NT2/D1 (cell line): ENCODE measurements around the gene DRAXIN.
A peak's percentile ranks its signal among the peaks of the same experiment; 100 is the strongest.

ENCODE experiments used
- DNase-seq: peaks from one replicate; pipeline ENCODE4 v3.0.0-alpha.2; 2011; ENCODE audit warnings: low read depth, low spot score
- H3K27me3 ChIP-seq: 2 replicates; pipeline ENCODE4 v1.6.0; 2011; ENCODE audit warnings: mild to moderate bottlenecking; ENCODE audit not compliant: insufficient read length, insufficient read depth
- H3K36me3 ChIP-seq: 2 replicates; pipeline ENCODE4 v1.6.1; 2011; ENCODE audit warnings: mild to moderate bottlenecking, low read length, mixed read lengths; ENCODE audit not compliant: insufficient read depth, insufficient read length
- H3K4me1 ChIP-seq: 2 replicates; pipeline ENCODE4 v1.5.1; 2011; ENCODE audit not compliant: insufficient read depth, insufficient read length
- H3K4me3 ChIP-seq: 2 replicates; pipeline ENCODE4 v1.5.1; 2011; ENCODE audit warnings: low read depth; ENCODE audit not compliant: insufficient read length
- H3K9ac ChIP-seq: 2 replicates; pipeline ENCODE4 v1.6.0; 2011; ENCODE audit warnings: low read depth; ENCODE audit not compliant: insufficient read length
- H3K9me3 ChIP-seq: 2 replicates; pipeline ENCODE4 v1.5.1; 2011; ENCODE audit warnings: mild to moderate bottlenecking, low read length; ENCODE audit not compliant: insufficient read depth
- SUZ12 ChIP-seq: IDR thresholded peaks from 2 replicates; pipeline ENCODE4 v1.6.1; 2011; ENCODE audit not compliant: insufficient read length, insufficient read depth; ENCODE audit errors: extremely low read depth
- YY1 ChIP-seq: IDR thresholded peaks from 2 replicates; pipeline ENCODE4 v1.6.1; 2011; ENCODE audit not compliant: insufficient read length, insufficient read depth
- ZNF274 ChIP-seq: IDR thresholded peaks from 2 replicates; pipeline ENCODE4 v1.6.1; 2011; ENCODE audit warnings: mild to moderate bottlenecking, low read depth, low read length

The DRAXIN gene

DNA sequence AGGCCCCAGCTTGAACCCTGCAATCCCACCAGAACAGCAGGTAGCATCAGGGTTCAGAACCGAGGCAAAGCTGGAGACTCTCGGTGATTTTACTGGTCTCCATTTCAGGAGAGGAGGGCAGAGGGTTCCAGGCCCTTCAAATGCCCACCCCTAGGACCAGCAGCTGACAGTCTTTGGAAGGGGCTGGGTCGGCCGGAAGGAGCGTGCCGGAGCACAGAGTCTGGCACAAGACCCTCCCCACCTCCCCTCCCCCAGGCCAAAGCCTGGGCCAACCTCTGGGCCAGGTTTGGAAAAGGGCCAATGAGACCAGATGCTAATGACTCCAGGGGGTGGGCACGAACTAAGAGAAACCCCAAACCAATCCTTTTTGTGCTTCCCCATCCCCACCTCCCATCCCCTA lies 44.2 kb upstream of the DRAXIN start:
- Histone ChIP-seq H3K27me3 (peaks cover 9% of the 10 kb centered on the region), H3K9ac (no peak overlapping the region), H3K4me3 (no peak overlapping the region), H3K4me1 (peaks cover 18% of the 10 kb centered on the region), H3K36me3 (no peaks in the 10 kb centered on the region), H3K9me3 (no peaks in the 10 kb centered on the region)
- no peak for DNase-seq
- TF ChIP-seq YY1 (no peak), ZNF274 (no peak), SUZ12 (no peak)

DNA sequence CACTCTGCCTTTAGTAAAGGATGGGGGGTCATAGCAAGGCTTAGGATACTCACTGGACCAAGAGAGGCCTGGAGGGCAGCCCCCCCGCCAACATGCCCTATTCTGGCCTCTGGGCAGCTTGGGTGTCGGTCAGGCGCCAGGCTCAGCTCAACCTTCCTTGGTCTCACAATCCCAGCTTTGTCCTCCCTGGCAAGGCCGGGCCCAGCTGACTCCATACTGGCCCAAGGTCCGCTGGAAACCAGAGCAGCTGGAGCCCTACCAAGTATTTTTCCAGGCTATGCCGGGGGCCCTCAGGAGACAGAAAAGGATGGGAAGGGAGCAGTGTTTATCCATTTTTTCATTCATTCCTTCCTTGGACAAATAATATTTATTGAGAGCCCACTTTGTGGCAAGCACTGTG lies 43.5 kb upstream of the DRAXIN start:
- Histone ChIP-seq H3K4me1 (peaks cover 25% of the 10 kb centered on the region), H3K9ac (no peak overlapping the region), H3K27me3 (peaks cover 14% of the 10 kb centered on the region), H3K36me3 (no peaks in the 10 kb centered on the region), H3K9me3 (no peaks in the 10 kb centered on the region), H3K4me3 (no peak overlapping the region)
- no peak for DNase-seq
- no peak for TF ChIP-seq ZNF274
- no peak for TF ChIP-seq SUZ12
- no peak for TF ChIP-seq YY1

DNA sequence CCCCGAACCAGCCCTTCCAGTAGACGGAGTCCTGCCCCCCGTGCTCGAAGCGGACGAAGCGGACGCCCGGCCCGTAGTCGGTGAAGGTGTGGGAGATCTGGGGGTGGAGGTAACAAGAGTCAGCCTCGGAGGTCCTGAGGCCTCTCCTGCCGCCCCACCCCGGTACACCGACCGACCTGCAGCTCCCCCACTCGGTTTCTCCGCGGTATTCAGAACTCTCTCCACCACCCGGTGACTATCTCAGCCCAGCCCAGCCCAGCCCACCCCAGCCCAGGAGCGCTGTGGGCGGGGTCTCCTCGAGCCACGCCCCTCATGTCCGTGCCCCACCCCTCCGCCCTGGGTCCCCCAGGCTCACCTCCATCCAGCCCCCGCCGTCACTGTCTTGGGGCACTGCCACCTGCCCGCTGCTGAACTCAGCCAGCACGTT lies 42.8 kb upstream of the DRAXIN start:
- H3K9ac ChIP-seq, result peak overlapping the region; percentile 32
- H3K27me3 ChIP-seq, result peaks cover 14% of the 10 kb centered on the region
- DNase-seq, result no peak
- TF ChIP-seq YY1 (no peak), SUZ12 (no peak), ZNF274 (no peak)
- no peaks in the 10 kb centered on the region for H3K36me3 ChIP-seq
- no peaks in the 10 kb centered on the region for H3K9me3 ChIP-seq
- H3K4me3 ChIP-seq, result no peak overlapping the region
- peaks cover 25% of the 10 kb centered on the region for H3K4me1 ChIP-seq

DNA sequence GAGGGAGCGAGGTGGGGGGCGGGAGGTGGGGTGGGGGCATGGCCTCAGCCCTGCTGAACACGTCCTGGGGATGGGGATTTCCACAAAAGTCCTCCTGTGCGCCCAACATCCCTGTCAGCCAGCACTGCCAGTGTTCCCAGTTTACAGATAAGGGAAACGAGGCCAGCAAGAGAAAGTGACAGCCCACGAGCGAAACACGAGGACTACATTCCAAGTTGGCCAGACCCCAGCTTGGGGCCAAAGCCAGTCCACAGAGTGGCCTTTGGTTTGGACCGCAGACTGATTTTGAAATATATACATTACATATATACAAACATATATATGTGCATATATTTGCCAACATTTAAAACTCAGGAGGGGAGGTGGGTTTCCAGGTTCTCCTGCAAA lies 42.3 kb upstream of the DRAXIN start:
- Histone ChIP-seq H3K9me3 (no peaks in the 10 kb centered on the region), H3K9ac (no peak overlapping the region), H3K4me1 (peaks cover 25% of the 10 kb centered on the region), H3K4me3 (no peak overlapping the region), H3K27me3 (peaks cover 14% of the 10 kb centered on the region), H3K36me3 (no peaks in the 10 kb centered on the region)
- no peak for DNase-seq
- TF ChIP-seq SUZ12, result no peak
- no peak for TF ChIP-seq ZNF274
- no peak for TF ChIP-seq YY1

DNA sequence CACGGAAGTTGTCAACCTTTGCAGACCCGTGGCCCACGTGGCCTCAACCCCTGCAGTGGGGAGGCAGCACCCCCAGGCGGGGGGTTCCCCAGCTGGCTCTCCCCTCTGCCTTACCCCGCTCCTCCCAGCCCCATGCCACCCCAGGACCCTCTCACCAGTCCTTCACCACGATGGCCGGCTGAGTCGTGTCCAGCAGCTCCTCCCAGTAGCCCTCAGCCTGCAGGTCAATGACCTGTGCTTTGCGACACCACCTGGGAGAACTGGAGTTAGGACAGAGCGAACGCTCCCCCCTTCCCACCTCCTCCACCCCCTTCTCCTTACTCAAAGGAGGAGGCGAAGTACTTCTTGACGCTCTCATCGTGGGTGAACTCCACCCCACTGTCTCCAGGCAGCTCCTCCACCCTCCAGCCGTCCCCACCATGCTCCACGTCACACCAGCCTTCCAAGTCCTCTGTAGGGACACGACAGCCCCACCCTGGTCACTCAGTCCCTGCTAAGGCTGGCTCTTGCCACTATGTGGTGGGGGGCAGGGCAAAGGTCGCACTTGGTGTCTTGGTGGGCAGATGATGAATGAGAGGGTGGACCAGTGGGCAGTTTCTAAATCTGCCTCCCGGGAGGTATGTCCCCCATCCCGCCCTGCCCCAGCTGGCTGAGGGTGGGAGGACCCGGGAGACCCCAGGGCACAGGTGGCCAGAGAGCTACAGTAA lies 41.7 kb upstream of the DRAXIN start:
- Histone ChIP-seq H3K9ac (peak overlapping the region; percentile 42), H3K27me3 (peaks cover 14% of the 10 kb centered on the region), H3K4me3 (no peak overlapping the region), H3K4me1 (peaks cover 25% of the 10 kb centered on the region), H3K9me3 (no peaks in the 10 kb centered on the region), H3K36me3 (no peaks in the 10 kb centered on the region)
- DNase-seq, result no peak
- TF ChIP-seq ZNF274 (no peak), YY1 (no peak), SUZ12 (no peak)

DNA sequence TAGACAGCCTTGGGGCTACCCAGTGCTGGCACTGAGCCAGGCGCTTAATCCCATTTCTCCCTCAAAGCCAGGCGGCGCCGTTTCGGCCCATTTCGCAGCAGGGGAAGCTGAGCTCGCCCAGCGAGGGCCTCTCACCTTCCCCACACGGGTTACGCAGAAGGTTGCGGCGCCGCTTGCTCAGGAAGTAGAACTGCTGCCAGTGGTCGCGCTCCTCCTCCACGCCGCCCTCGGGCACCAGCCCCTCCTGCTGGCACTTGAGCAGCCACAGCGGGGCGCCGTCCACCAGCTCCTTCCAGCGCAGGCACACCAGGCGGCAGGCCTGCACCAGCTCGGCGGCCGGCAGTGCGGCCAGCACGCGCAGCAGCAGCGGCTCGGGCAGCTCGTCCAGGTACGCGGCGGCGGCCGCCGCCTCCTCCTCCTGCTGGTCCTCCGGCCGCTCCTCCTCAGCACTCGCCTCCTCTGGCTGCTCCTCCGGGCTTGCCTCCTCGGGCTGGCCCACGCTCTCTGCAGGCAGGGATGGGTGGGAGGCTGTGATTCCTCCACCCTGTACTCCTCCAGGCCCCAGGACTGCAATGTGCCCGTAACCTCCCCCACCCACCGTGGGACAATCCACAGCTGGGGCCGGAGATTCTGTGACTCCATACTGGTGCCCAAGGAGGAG lies 41.0 kb upstream of the DRAXIN start:
- TF ChIP-seq YY1 (no peak), SUZ12 (no peak), ZNF274 (no peak)
- DNase-seq, result peak; percentile 50
- Histone ChIP-seq H3K4me1 (peaks cover 25% of the 10 kb centered on the region), H3K27me3 (peaks cover 14% of the 10 kb centered on the region), H3K4me3 (no peak overlapping the region), H3K9ac (peak overlapping the region; percentile 65), H3K9me3 (no peaks in the 10 kb centered on the region), H3K36me3 (no peaks in the 10 kb centered on the region)

DNA sequence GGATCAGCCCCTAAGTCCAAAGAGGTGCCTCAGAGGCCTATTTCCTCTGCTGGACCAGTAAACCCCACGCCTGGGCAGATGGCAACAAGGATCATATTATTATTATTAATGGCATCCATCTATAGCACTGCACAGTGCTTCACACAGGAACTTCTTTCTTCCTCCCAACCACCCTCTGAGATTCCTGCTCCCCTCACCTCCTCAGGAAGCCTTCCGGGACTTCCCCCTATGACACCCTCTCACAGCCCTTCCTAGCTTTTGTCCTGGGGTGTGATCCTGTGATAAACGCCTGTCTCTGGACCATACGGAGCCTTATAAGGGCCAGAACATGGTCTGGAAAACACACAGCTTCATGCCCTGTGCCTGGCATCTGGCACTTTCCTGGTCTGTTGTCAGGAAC lies 40.5 kb upstream of the DRAXIN start:
- Histone ChIP-seq H3K27me3 (peaks cover 14% of the 10 kb centered on the region), H3K4me3 (no peak overlapping the region), H3K4me1 (peaks cover 25% of the 10 kb centered on the region), H3K9ac (peak overlapping the region; percentile 65), H3K36me3 (peaks cover 3% of the 10 kb centered on the region), H3K9me3 (no peaks in the 10 kb centered on the region)
- TF ChIP-seq SUZ12, result no peak
- TF ChIP-seq ZNF274, result no peak
- TF ChIP-seq YY1, result no peak
- no peak for DNase-seq

DNA sequence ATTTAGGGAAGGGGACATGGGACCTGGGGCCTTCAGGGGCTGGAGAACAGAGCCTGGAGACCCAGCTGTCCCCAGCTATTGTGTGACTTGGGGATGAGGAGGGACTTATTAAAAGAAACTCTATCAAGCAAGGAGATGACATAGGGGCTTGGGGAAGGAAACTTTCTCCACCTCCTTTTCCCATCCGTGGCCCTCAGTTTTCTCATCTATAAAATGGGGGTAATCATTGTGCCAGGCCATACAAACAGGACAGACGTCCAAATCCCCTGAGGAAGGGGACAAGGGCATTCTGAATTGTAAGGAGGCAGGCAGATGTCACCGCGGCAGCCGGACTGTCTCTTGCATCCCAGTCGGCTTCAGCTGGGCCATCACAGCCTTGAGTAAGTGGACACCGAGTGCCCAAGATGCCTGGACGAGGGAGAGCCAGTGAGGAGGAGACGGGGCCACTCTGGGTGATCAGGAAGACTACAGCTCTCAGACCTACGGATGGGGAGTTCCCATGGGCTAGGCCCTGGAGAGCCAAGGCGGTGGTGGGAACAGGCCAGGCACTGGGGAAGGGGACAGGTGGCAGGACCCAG lies 39.2 kb upstream of the DRAXIN start:
- Histone ChIP-seq H3K36me3 (peaks cover 10% of the 10 kb centered on the region), H3K4me3 (peak overlapping the region; percentile 8), H3K27me3 (peaks cover 14% of the 10 kb centered on the region), H3K4me1 (peaks cover 25% of the 10 kb centered on the region), H3K9ac (peak overlapping the region; percentile 44), H3K9me3 (no peaks in the 10 kb centered on the region)
- TF ChIP-seq SUZ12, result no peak
- no peak for TF ChIP-seq ZNF274
- no peak for TF ChIP-seq YY1
- DNase-seq, result no peak
